PFSK-1 (cell line): ENCODE data around the gene MPZL3.

Experiments used
- REST ChIP-seq, 2 experiments: IDR thresholded peaks; 2 replicates each; pipeline versions ENCODE4 v1.6.1 to v1.8.0; 2011 to 2012; ENCODE audit warnings: low read depth in 2 of 2, low read length in 2 of 2, control low read depth in 1 of 2, inconsistent platforms in 1 of 2, mild to moderate bottlenecking in 1 of 2, moderate library complexity in 1 of 2; ENCODE audit not compliant: insufficient read depth in 1 of 2
- TAF1 ChIP-seq: IDR thresholded peaks from 2 replicates; pipeline ENCODE4 v1.6.1; 2012; ENCODE audit warnings: low read length, control low read depth, borderline replicate concordance; ENCODE audit not compliant: insufficient read depth

GRCh38 chr11:118180300-118180703 lies 71.9 kb downstream of the MPZL3 start:
- no peak for TF ChIP-seq REST (IDR thresholded peaks at IDR 0.05; ENCODE audit: insufficient read depth in 1 of 2, low read depth in 2 of 2, low read length in 2 of 2)
- TF ChIP-seq TAF1 = no peak
